Activated T-cell treated with anti-CD3 and anti-CD28 coated beads for 48 hours (primary cell): ENCODE measurements around the gene CAP2.
"Not testable (repeated sequence)": the region's sequence is repeated elsewhere in the genome, so short reads cannot be mapped to it uniquely, and the experiment has no call there.

Experiments used
- DNase-seq: peaks from one replicate; pipeline ENCODE4 v3.0.0-alpha.2; 2020; ENCODE audit warnings: low read depth

CAP2 gene

GRCh38 chr6:17397764-17398194 is 4.4 kb downstream of the CAP2 start:
- DNase-seq = no peak

GRCh38 chr6:17405181-17405943 is 12.0 kb downstream of the CAP2 start:
- not testable (repeated sequence) for DNase-seq

GRCh38 chr6:17405944-17406245 is 12.5 kb downstream of the CAP2 start:
- no peak for DNase-seq

- DNase-seq = no peak
Measured at GRCh38 chr6:17408081-17408480, 14.7 kb downstream of the CAP2 start.

GRCh38 chr6:17410281-17410680 is 16.9 kb downstream of the CAP2 start:
- no peak for DNase-seq

- no peak for DNase-seq
Measured at GRCh38 chr6:17413313-17413750, 19.9 kb downstream of the CAP2 start.

- not testable (repeated sequence) for DNase-seq
Measured at GRCh38 chr6:17414395-17414794, 21.0 kb downstream of the CAP2 start.

- no peak for DNase-seq
Measured at GRCh38 chr6:17415321-17415720, 21.9 kb downstream of the CAP2 start.

- no peak for DNase-seq
Measured at GRCh38 chr6:17416806-17417205, 23.4 kb downstream of the CAP2 start.

GRCh38 chr6:17417817-17418216 is 24.4 kb downstream of the CAP2 start:
- DNase-seq = no peak

- no peak for DNase-seq
Measured at GRCh38 chr6:17418281-17419188, 25.1 kb downstream of the CAP2 start.

- DNase-seq = no peak
Measured at GRCh38 chr6:17419189-17419575, 25.8 kb downstream of the CAP2 start.

GRCh38 chr6:17420368-17420767 is 27.0 kb downstream of the CAP2 start:
- DNase-seq = no peak

- no peak for DNase-seq
Measured at GRCh38 chr6:17421406-17421805, 28.0 kb downstream of the CAP2 start.

- DNase-seq = no peak
Measured at GRCh38 chr6:17423026-17423425, 29.6 kb downstream of the CAP2 start.

GRCh38 chr6:17427062-17427461 is 33.7 kb downstream of the CAP2 start:
- DNase-seq = no peak

- DNase-seq = no peak
Measured at GRCh38 chr6:17427617-17428016, 34.2 kb downstream of the CAP2 start.

GRCh38 chr6:17428595-17429120 is 35.3 kb downstream of the CAP2 start:
- not testable (repeated sequence) for DNase-seq

- DNase-seq = no peak
Measured at GRCh38 chr6:17429383-17430061, 36.1 kb downstream of the CAP2 start.

- no peak for DNase-seq
Measured at GRCh38 chr6:17431581-17431980, 38.2 kb downstream of the CAP2 start.

- no peak for DNase-seq
Measured at GRCh38 chr6:17432356-17432755, 39.0 kb downstream of the CAP2 start.

- DNase-seq = no peak
Measured at GRCh38 chr6:17439243-17439993, 46.0 kb downstream of the CAP2 start.
